Measurements from ENCODE around the gene ZRANB3.

DNA sequence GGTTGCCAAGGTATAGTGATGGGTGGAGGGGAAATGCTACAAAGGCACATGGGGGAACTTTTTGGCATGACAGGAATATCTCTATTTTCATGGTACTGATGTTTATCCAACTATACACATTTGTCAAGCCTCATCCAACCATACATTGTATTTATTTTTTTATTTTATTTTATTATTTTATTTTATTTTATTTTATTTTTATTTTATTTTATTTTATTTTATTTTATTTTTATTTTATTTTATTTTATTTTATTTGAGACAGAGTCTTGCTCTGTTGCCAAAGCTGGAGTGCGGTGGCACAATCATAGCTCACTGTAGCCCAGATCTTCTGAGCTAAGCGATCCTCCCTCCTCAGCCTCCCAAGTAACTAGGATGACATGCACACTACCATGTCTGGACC is 219.1 kb downstream of the ZRANB3 start:
- no peak for TF ChIP-seq CTCF (IDR thresholded peaks at IDR 0.05)
- no peak for TF ChIP-seq POLR2AphosphoS5 (IDR thresholded peaks at IDR 0.05)
